NAMALWA (cell line): ENCODE data around the gene VDR.

ENCODE experiments used
- DNase-seq: peaks from one replicate; pipeline ENCODE4 v3.0.0-alpha.2; 2015; ENCODE audit warnings: low spot score

VDR gene

DNA sequence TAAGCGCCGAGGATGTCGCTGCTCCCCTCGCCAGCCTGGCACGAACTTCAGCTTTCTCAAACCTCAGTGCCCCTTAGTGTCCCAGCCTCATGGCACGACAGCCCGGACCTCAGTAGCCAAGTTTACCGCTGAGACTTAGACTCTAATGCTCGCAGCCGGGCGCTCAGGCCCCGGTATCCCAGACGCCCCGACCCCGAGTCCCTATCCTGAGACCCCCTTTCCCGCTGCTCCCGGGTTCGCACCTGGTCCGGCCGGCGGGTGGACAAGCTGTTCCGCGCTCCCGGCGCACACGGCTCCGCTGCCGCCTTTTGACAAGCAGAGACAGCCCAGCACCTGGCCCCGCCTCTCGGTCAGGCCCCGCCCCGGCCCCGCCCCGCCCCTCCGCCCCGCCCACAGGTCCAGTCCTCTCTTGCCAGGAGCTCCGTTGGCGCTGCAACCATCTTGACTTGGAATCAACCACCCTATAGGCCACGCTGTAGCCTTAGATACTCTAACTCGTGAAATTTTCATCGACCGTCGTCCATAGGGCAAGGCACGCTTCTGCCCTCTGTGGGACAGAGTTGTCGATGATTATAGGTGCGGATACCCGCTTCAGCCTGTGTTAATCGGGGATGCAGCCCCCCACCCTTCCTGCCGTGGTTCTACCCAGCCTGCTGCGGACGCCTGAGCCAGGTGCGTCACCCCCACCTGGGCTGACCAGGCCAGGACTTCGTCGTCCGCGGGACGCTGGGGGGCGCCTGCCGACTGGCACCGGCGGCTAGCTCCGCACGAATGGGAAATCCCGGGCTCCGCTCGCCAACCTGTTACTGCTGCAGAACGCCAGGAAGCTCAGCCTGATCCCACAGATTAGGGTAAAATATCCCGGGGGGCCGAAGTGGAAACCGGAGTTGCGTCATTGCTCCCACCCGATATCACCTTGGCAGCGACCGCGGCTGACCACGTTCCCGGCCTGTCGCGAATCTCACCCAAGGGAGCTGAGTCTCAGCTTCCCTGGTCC is at the start of gene VDR:
TSS of gene VDR (minus strand) at position 282 of the 997 bp plus-strand sequence. CDS start 25,881 bp downstream, outside the sequence.
- peak; percentile 82 for DNase-seq

DNA sequence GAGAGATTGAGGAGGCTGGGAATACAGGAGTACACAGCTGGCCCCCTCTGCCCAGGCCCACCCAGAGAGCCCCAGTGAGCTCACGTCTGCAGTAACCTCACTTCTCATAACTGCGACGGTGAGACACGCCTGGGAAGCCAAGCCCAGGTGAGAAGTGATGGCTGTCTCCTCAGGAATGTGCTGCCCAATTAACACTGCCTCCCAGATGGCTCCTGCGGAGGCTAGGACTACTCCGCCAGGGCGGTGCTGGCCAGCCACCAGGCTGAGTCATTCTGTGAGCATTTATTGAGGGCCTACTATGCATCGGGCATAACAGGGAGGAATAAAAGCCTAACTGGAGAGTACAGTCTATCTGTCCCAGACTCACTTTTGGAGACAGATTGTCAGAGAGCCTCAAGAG is 49.3 kb upstream of the VDR start:
- no peak for DNase-seq

DNA sequence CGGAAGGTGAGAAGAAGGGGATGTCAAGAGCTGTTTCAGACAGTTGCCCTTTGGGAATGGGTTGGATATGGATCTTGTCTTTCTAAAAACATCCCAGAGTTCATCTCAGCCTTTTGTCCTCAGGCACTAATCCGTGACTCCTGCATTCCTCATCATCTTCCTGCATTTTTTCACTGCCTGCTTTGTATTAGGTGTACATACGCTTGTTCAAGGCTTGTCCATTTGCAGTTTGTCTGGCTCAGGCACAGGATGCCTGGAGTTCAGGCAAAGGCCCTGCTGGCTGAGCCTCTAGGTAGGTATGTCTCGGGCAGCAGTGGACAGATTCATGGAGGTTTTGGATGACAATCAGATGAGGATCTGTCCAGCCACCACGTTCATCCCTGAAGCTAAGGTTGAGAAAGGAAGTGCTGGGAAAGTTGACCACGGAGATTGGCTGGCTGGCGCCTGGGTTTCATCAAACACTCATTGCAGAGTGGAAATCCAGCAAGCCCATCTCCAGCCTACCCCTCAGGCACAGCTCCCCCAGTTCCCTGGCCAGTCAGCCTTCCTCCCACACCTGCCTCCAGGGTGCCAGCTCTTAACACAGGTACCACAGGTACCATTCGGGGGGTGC is 46.2 kb upstream of the VDR start:
- DNase-seq, result no peak

DNA sequence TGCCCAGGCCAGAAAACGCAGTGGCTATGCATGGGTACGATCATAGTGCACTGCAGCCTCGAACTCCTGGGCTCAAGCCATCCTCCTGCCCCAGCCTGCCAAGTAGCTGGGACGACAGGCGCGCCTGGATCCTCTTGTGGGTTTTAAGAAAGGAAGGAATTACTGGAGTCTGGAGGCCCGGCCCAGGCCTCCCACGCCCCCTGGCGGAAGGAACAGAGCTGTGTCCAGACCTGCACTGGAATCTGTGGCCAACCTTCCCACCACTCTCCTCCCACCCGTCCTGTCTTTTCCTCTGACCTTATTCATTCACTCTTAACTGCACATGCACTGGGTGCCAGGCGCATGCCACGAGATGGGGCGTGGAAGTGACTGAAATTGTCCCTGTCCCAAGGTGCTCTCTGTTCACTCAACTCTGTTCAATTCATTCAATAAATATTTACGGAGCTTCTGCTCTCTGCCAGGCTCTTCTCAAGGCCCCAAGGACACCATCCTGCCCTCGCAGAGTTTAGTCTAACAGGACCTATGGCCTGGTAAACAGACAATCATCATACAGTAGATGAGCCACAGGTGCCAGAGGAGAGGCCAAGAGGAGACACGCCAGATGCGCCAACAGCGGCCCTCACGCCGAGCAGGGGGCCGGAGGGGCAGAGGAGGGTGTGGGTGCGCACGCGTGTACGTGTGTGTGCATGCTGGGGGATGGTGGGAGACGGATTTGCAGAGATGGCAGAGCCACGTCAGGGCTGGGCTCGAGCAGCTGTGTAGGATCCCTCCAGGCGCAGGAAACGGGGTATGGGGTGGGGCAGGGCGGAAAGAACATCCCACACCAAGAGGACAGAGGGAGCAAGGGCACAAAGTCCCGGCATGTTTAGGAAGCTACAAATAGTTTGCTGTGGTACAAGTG is 44.9 kb upstream of the VDR start:
- DNase-seq, result peak; percentile 61

DNA sequence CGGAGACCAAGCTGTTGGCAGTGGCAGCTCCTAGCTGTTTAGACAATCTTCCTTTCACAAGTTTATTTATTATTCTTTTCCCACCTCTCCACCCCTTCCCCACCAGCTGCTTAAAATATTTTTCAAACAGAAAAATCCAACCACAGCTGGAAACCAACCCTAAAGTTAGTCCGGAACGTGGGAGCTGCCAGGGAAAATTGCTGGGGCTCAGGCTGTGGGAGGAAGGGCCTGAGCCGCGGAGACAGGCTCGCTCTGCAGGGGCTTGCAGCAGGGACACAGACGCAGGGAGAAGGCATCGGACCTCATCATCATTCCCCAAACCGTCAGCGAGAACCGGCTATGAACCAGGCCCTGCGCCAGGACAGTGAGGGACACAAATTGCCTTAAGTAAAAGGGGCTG is 42.5 kb upstream of the VDR start:
- DNase-seq, result no peak

DNA sequence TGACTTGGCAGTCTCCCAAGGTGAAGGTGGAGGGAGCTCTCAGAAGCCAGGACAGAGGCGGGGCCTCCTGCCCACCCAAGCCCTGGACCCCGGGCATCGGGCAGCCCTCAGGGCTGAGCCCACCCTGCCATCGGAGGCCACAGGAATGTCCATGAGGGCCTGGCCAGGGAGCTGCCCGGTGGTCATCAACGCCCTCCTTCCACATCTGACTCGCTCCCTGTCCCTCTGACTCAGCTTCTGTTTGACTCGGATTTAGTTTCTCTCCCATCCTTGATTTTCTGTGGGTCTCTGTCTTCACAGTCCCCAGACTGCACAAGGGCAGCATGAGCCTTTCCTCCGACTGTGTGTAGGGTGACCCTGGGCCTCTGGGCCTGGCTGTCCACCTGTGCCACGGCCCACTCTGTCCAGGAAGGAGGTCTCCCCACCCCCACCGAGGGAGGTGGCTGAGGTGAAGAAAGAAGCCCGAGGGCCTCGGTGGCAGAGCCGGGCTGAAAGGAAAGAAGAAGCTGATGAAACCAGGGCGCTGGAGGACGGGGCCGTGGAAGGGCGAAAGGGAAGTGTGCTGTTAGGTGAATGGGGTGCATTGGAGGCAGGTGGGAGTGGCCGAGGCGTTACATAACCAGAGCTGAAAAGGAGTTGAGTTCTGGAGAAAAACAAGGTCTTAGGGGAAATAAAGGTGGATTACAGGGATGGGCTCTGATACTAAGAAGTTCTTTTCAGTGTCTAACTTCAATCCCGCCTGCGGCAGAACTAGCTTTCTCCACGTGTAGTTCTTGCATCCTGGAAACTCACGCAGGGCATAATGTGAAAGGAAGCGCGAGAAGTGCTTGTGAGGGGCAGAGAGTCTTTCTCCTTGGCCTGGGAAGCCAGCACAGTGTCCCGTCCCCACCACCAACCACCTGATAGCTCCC is 41.9 kb upstream of the VDR start:
- no peak for DNase-seq

DNA sequence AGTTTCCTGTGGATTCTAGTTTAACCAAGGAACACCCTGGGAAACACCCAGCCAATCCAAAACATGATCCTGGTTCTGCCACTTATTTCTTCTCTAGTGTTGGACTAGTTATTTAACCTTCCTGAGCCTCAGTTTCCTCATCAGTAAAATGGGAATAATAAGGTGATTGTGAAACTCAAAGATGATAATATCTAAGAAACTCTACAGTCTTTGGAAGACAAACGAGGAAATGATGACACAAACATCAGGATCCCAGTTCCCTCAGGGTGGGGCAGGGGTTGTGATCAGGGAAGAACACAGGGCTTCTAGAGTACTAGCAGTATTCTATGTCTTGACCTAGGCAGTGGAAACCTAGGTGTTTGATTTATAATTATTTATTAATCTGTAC is 40.5 kb upstream of the VDR start:
- DNase-seq, result no peak

DNA sequence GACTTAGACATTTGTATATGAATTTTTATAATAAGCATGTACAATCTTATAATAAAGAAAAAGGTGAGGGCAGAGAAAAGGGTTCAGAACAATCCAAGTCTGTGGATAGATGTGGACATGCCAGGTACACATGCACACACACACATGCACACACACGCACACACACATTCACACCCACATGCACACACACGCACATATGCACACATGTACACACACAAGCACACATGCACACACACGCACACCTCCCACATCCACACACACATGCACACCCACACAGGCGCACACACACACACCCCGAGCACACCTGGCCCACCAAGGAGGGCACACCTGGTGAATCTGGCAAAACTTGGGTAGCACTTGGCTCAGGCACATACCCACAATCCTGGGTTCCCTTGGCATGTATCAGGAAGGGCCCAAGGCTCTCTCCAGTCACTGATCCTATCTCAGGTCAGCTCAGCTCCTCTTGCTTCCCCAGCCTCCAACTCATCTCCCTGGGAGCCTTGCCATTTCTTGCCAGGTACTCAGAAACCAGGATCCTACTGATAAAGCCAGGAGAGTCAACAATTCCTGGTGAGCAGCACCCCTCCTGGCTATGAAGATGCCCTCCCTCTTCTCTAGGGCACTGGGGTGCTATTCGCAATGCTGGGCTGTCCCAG is 40.0 kb upstream of the VDR start:
- DNase-seq, result no peak

DNA sequence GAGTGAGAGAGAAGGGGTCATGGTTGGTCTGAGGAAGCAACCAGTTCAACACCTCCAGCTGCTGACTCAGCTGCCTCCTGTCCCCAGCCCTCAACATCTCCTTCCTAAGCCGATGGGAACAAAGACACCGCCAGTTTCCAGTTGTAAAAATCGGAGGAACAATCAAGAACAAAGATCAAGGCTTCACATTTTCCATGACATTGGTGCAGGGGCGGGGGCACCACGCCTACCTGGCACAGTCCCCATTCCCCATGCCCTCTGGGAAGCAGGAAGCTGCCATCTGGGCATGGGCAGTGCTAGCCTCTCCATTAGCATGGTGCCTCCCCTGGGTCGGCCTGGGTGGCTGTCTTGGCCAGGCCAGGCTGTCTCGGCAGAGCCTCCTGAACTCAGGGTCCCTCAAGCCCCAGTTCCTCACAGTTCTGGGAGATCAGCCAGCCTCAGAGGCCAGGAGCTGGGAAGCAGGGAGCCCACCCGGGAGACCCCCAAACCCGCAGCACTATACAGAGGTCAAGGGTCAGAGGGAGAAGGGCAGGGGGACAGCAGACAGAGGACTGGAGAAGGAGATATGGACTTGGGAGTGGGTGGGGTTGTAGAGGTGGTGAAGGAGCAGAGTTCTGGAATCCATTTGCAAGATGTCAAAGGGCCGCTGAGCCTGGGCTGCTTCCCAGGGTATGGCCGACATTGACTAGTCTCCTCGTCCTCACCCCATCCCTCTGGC is 39.0 kb upstream of the VDR start:
- no peak for DNase-seq

DNA sequence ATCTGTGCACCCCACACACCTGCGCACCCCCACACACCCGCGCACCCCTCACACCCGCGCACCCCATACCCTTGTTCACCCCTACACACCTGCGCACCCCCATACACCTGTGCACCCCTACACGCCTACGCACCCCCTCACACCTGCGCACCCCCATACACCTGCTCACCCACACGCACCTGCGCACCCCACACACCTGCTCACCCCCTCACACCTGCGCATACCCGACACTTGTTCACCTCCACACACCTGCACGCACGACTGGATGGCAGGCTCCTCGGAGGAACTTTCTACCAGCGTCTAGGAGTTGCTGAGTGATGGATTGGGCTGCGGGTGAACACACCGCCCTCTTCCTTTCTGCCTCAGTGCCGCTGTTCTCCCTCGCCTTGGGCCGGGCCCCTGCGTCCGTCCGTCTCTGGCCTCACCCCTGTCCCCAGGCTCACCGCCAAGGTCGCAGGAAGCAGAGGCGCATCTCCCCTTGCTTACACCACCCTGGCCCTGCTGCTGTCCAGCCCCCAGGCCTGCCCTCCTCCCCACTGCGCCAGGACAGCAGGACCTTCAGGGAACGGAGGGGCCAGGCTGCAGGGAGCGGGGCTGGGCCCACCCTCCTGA is 37.9 kb upstream of the VDR start:
- DNase-seq, result no peak

DNA sequence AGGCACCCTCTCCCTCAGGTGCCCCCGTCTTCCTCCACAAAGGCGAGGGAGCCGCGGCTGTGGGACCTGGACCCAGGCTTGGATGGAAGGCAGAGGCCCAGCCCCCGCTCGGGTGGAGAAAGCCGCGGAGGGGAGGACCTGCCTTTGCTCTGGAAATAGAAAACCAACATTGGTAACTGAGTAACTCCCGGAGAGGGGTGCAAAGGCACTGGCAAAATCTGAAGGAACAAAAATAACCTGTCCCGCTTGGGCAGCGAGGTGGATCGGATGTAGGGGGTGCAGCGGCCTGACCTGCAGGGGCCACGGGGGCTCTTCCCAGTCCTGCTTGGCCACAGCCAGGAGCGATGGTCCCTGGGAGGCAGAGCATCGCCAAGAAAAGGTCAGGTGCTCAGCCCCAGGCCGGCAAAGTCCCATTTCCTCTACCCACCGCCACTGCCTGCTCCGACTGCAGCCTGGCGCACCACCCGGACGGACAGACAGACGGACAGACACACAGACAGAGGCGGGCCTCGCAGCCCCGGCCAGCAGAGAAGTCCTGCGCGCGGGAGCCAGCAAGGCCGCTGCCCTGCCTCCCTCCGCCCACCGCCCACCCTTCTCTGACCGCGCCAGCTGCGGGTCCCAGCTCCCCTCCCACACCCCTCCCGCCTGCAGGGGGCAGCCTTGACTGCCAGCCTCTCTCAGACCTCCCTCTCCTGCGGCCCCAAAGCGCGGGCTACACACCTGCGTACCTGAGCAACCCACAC is 37.2 kb upstream of the VDR start:
- DNase-seq, result no peak

DNA sequence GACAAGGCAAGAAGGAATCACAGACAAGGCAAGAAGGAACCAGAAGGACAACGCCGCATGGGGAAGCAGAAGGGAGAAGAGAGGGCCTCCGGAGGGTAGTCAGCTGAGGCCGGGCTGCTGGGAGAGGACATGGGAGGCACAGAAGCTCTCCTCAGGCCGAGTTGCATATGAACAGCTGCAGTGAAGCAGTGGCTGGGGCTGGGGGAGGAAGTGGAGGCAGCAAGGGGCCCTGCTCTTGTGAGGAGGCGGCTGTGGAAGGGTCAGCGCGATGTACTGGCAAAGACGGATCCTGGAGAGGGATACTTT is 36.6 kb upstream of the VDR start:
- no peak for DNase-seq

DNA sequence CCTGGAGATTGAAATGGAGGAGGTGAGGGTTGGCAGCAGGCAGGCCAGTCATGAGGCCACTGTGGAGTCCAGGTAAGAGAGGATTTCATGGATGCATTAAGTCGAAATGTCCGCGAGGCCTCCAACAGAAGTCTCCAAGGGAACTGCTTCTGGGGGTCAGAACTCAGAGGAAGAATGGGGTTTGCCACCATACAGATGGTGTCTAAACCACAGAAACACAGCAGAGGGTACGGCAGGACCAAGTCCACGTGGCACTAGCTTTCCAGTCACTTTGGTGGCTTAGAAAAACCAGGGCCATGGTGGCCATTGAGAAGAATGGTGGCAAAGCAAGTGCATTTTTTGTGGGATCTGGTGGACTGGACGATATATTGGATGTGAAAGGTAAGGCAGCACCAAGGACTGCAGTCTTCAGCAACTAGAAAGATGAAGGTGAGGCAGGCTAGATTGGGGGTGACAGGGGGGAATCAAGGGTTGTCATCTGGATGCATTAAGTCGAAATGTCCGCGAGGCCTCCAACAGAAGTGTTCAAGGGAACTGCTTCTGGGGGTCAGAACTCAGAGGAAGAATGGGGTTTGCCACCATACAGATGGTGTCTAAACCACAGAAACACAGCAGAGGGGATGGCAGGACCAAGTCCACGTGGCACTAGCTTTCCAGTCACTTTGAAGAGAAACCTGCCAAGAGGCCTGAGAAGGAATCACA is 36.1 kb upstream of the VDR start:
- DNase-seq, result no peak

DNA sequence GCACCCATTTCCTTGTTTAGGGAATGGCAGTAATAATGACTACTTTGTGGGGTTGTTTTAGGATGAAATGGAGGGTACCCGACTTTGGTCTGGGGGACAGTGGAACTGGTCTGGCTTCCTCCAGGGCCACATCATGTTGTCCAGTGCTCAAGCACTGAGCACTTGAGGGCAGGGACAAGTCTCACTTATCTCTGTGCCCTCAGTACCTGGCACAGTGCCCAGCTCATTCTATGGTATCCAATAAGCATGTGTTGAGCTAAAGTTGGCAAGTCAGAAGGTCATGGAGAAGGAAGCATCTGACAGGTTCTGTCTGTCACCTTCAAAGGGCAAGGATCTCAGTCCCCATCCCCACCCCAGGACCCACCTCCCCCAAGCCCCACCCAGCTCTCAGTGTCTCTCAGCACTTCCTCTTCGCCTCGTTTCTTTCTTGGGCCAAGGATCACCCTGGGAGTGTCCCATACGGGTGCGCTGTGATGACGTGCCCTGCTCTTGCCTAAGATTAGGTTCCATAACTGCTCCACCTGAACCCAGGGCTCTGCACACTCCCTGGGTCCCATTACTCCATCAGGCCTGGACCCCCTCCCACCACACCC is 34.3 kb upstream of the VDR start:
- DNase-seq, result no peak

DNA sequence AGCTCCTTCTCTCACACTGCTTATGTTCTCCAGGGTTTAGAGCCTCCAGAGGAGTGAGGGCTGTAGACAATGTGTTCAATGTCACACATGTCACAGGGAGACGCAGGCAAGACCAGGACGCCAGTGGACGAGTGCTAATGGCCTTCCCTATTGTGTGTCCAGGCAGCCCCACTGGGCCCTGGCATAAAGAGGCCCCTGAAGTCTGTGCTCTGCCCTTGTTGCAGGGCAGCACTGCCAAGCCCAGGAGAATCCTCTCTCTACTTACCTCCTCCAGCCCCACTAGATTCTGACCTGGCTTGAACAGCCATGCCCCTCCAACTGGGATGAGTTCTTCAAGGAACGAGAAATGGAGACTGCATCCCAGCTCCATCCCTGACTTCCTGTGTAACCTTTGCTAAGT is 33.8 kb upstream of the VDR start:
- no peak for DNase-seq

DNA sequence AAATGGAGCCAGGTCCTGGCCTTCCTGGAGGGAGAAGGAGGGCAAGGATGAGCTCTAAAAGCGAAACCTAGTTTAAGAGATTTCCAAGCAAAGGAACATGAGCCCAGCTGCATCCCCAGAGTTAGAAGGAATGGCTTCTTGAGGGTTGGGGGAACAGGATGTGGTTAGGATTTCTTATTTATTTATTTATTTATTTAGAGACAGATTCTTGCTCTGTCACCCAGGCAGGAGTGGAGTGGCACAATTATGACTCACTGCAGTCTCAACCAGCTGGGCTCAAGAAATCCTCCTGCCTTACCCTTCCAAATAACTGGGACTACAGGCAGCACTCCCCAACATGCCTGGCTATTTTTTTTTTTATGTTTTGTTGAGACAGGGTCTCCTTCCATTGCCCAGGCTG is 33.3 kb upstream of the VDR start:
- DNase-seq, result no peak

DNA sequence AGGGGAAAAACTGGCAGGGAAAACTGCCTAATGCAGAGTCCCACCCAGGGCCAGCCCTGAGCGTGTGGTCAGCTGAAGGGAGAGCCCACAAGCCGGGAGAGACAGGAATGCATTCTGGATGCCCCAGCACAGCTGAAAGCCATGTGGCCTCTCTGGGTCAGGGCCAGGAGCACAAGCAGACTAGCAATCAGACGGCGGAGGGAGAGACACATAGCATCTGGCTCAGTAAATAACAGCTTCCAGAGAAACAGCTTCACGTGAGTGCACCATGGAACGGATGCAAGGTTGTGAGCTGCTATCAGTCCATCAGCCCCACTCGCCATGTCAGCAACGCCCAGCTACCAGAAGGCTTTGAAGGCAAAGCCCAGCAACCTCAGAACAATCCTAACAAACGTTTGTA is 30.4 kb upstream of the VDR start:
- no peak for DNase-seq

DNA sequence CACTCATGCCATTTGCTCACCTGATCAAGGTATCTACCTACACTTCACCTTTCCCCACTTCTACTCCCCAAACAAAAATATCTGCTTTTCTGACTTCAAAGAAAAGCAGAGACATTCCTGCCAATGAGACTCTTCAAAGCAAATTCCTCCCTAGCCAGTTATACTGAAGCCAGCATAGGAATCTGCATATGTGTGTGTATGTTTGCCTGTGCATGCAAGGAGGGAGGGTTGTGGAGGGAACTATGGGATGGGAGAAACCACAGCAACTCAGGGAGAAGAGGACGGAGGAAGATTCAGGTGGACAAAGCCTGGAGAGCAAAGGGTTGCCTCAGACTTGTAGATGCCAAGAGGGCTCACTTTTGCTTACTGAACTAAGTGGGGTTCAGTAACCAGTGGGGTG is 26.4 kb upstream of the VDR start:
- DNase-seq, result no peak
